Endometrium (tissue), 2 donors: ENCODE results near the gene LIN54.
"Not testable (repeated sequence)": the region's sequence is repeated elsewhere in the genome, so short reads cannot be mapped to it uniquely, and the experiment has no call there.

ENCODE experiments used
- FAIRE-seq: peaks from 2 replicates; lab custom pipeline; 2012; peaks lifted over from hg19 to GRCh38; lab: Jason Lieb, UNC
- donor health status: control.
- donor health status: control.

Gene LIN54

GRCh38 chr4:82939414-82939813 is 71.2 kb downstream of the LIN54 start:
- no peak for FAIRE-seq

- FAIRE-seq = no peak
Observed at GRCh38 chr4:82934441-82934840, 76.2 kb downstream of the LIN54 start.

- FAIRE-seq = no peak
Observed at GRCh38 chr4:82930848-82931755, 79.5 kb downstream of the LIN54 start.

- FAIRE-seq = no peak
Observed at GRCh38 chr4:82921795-82922194, 88.8 kb downstream of the LIN54 start.

- no peak for FAIRE-seq
Observed at GRCh38 chr4:82919386-82919785, 91.2 kb downstream of the LIN54 start.

GRCh38 chr4:82918091-82918490 is 92.5 kb downstream of the LIN54 start:
- no peak for FAIRE-seq

- not testable (repeated sequence) for FAIRE-seq
Observed at GRCh38 chr4:82913968-82914367, 96.7 kb downstream of the LIN54 start.

GRCh38 chr4:82913305-82913704 is 97.3 kb downstream of the LIN54 start:
- no peak for FAIRE-seq

GRCh38 chr4:82909326-82909725 is 101.3 kb downstream of the LIN54 start:
- FAIRE-seq = no peak

- no peak for FAIRE-seq
Observed at GRCh38 chr4:82906469-82906868, 104.2 kb downstream of the LIN54 start.

- no peak for FAIRE-seq
Observed at GRCh38 chr4:82905205-82905604, 105.4 kb downstream of the LIN54 start.

- no peak for FAIRE-seq
Observed at GRCh38 chr4:82903737-82904136, 106.9 kb downstream of the LIN54 start.

- no peak for FAIRE-seq
Observed at GRCh38 chr4:82901183-82901718, 109.4 kb downstream of the LIN54 start.

GRCh38 chr4:82900411-82901182 is 110.0 kb downstream of the LIN54 start, which contains the start of gene THAP9:
Gene THAP9, plus strand, starts transcription at chr4:82900735. Its CDS starts 68 bp downstream, at chr4:82900803.
- FAIRE-seq = peak; percentile 95

- FAIRE-seq = no peak
Observed at GRCh38 chr4:82900066-82900410, 110.6 kb downstream of the LIN54 start.

GRCh38 chr4:82899374-82900065 is 111.1 kb downstream of the LIN54 start:
- FAIRE-seq = no peak

- FAIRE-seq = peak; percentile 81
Observed at GRCh38 chr4:82898322-82899243, 112.0 kb downstream of the LIN54 start.

GRCh38 chr4:82896755-82897154 is 113.9 kb downstream of the LIN54 start:
- no peak for FAIRE-seq

GRCh38 chr4:82893942-82894341 is 116.7 kb downstream of the LIN54 start:
- FAIRE-seq = no peak

- no peak for FAIRE-seq
Observed at GRCh38 chr4:82892467-82892802, 118.2 kb downstream of the LIN54 start.

GRCh38 chr4:82891707-82892466 is 118.7 kb downstream of the LIN54 start:
- no peak for FAIRE-seq
